GM19397 (cell line): ENCODE data around the gene STAP2.
A peak's percentile ranks its signal among the peaks of the same experiment; 100 is the strongest.
"Not testable (repeated sequence)": the region's sequence is repeated elsewhere in the genome, so short reads cannot be mapped to it uniquely, and the experiment has no call there.

Experiments
- ATAC-seq: cut with Tn5 transposase; IDR thresholded peaks from one replicate; pipeline ENCODE4 v1.9.1; 2021; ENCODE audit warnings: mild to moderate bottlenecking, moderate library complexity; ENCODE audit not compliant: unreplicated experiment

STAP2 gene

DNA sequence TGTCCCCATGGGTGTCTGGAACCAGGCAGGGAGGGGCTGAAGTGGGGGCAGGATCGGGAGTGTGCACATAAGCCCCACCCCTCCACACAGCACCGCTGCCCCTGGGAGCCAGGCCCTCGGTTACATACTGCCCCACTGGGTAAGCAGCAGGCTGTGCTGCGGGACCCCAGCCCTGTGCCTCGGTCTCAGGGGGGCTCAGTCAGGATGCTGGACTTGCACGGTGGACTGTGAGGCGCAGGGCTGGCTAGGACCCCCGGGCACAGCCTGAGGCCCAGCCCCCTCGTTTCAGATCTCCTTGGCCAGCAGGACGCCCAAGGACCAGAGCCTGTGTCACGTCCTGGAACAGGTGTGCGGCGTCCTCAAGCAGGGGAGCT lies 21.0 kb upstream of the STAP2 start:
- no peak for ATAC-seq

DNA sequence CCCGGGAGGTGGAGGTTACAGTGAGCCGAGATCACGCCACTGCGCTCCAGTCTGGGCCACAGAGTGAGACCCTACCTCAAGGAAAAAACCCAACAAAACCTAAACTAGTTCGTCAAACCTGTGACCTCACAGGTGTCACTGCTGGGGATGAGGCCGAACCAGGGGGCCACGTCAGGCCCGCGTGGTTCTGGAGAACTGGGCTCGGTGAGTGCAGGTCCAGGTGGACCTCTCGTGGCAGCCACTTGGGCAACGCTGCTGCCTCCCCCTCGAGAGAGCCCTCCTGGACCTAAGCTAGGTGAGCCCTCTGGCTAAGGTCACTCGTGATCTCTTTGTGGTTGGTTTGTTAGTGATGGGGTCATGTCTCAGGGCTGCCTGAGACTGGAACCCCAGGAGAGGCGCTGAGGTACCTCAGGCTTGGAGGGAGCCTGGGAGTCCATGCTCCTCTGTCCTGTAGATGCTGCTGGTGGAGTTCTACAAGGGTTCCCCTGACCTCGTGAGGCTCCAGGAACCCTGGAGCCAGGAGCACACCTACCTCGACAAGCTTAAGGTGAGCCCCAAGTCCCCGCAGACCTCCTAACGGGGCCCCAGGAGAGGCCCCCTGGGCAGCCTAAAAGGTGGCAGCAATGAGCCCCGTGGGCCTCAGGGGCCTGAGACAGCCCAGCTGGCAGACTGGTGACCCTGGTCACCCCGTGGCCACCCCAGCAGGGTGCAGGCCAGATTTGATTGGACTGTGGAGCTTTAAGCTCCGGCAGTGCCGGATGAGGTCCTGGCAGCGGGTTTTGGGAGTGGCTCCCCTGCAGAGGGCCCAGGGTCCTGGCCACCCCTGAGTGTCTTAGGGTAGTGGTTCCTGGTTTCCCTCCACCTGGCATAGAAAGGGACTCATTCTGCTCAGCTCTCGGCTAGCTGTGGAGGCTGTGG lies 20.3 kb upstream of the STAP2 start:
- no peak for ATAC-seq

DNA sequence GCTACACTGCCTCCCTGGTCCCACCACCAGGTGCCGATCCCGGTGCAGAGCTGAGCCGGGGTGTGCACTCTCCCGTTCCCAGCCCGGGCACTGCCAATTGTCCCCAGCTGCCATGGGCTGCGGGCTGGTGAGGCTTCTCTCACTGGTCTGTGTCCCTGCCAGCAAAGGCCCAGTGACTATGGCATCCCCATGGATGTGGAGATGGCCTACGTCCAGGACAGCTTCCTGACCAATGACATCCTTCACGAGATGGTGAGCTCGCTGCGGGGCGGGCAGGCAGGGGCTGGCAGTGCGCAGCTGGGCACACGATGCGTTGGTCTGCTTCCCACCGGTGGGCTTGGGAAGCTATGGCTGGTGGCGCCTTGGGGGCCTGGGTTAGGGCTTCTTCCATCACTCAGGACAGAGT lies 19.3 kb upstream of the STAP2 start:
- ATAC-seq = no peak

DNA sequence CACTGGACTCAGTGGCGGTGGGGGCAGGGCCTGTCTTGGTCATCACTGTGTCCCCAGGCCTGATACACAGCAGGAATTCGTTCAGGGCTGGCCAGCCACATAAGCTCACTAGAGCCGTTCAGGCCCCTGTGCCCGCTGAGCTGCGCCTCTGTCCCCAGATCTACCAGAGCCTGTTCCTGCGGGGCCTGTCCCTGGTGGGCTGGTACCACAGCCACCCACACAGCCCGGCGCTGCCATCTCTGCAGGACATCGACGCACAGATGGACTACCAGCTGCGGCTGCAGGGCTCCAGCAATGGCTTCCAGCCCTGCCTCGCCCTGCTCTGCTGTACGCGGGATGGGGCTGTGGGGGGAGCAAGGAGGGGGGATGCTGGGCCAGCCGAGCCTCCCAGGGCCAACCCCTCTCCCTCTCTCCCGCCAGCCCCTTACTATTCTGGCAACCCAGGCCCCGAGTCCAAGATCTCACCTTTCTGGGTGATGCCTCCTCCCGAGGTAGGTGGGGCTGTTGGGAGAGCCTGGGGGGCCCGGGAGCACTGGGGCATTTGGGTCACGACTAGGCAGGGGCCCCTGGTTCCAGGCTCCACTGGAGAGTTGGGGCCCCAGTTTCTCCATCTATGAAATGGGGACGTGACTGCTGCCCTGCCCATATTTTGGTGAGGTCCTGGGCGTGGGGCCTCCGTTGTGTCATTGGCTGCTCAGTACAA lies 18.6 kb upstream of the STAP2 start:
- no peak for ATAC-seq

DNA sequence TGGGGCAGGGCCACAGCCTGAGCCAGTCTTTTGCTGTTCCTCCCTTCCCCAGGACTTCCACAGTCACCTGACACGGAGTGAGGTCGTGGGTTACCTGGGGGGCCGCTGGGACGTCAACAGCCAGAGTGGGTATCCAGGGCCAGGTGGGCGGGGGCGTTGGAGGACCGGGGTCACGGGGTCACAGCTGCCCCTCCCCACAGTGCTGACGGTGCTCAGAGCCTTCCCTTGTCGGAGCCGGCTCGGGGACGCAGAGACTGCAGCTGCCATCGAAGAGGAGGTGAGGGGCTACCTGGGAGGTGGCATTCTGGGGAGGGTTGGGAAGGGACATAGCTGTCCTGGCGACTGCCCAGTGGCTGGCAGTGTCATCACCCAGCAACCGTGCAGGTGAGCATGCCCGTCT lies 16.3 kb upstream of the STAP2 start:
- ATAC-seq = no peak

DNA sequence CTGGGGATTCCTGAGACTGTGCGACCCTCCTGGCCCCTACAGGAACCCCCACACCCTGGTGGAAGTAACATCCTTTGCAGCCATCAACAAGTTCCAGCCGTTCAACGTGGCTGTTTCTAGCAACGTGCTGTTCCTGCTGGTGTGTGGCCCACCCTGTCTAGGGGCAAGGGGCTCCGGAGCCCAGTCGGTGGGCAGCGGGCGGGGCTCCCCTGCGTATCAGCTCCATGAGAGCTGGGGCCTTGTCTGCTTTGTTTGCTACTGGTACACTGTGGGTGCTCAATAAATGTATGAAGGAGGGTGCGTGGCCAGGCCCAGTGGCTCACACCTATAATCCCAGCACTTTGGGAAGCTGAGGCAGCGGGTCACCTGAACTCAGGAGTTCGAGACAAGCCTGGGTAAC lies 15.7 kb upstream of the STAP2 start:
- ATAC-seq = no peak

DNA sequence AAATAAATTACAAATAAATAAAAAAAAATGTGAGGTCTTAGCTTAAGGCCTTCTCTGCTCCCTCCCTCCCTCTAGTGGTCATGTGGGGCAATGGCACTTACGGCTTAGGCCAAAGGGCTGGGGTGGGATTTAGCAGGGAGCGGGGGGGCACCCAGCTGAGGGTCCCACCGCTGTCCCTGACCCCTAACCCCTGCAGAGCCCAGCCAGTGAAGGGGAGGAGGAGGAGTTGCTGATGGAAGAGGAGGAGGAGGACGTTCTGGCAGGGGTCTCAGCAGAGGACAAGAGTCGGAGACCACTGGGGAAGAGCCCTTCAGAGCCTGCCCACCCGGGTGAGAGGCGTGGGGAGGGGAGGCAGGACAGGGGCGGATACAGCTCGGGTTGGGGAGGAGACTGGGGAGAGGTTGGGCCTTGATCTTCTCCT lies 14.1 kb upstream of the STAP2 start:
- no peak for ATAC-seq

DNA sequence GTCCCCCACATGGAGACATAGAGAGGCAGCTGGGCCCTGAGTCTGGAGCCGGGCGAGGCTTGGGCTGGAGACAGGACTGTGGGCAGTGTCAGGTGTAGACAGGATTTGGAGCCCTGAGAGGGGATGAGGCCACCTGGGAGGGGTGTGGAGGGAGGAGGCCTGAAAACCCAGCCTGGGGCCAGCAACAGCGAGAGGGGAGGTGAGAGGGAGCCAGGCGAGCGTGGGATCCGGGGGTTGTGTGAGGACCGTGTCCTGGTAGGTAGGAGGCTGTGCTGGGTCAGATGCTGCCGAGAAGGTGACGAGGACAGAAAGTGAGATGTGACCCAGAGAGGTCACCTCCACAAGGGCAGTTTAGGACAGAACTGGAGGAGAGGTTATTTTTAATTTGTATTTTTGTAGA lies 12.1 kb upstream of the STAP2 start:
- ATAC-seq = no peak

DNA sequence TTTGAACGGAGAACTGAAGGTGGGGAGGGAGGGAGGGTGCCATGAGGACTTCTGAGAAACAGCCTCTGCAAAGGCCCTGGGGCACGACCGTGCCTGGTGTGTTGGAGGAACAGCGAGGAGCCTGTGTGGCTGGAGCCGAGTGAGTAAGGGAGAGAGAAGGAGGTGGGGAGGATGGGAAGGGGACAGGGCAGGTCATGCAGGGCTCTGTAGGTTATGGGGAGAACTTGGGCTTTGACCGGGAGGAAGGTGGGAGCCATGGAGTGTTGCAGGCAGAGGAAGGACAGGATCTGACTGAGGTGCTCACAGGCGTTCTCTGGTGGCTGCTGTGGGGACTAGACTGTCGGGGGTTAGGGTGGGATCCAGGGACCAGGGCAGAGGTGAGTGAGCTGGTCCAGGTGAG lies 11.5 kb upstream of the STAP2 start:
- ATAC-seq = no peak

DNA sequence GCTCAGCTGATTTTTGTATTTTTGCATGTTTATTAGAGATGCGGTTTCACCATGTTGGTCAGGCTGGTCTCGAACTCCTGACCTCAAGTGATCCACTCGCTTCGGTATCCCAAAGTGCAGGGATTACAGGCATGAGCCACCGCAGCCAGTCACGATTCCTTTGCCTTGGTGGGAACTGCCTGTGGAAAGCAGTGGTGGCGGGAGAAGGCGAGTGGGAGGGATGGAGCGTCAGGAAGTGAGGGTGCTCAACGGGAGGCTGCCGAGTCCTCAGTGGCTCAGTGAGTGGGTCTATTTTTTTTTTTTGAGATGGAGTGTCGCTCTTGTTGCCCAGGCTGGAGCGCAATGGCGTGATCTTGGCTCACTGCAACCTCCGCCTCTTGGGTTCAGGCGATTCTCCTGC lies 10.6 kb upstream of the STAP2 start:
- ATAC-seq = not testable (repeated sequence)

DNA sequence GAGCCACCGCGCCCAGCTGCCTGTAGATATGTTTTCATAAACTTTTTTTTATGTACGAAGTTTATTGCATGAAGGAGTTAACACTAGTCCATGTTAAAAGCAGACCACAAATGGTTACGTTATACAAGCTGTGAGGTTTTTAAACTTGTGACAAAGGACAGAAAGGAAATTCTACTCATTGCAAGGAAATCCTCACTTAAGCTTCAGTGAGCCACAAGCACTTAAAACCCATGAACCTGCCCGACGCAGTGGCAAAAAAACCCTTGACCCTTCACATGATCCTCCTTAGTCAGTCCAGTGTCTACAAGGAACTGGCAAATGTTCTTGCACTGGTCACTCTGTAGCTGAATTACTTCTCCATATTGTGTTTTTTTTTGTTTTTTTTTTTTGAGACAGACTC lies 8.9 kb upstream of the STAP2 start:
- no peak for ATAC-seq

DNA sequence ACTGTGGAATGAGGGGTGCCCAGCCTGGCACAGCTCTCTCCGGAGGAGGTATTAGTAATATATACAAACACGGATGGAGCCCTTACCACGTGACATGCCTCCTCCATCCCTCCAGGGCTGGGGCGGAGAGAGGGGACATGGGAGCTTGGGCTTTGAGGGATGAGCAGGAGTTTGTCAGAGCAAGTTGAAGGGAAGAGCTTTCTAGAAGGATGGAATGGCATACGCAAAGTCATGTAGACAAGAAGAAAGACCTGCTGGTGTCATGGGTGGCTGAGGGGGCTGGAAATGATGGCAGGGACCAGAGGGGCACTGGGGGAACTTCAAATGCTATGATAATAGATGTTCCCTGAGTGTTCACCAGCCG lies 7.4 kb upstream of the STAP2 start:
- no peak for ATAC-seq

DNA sequence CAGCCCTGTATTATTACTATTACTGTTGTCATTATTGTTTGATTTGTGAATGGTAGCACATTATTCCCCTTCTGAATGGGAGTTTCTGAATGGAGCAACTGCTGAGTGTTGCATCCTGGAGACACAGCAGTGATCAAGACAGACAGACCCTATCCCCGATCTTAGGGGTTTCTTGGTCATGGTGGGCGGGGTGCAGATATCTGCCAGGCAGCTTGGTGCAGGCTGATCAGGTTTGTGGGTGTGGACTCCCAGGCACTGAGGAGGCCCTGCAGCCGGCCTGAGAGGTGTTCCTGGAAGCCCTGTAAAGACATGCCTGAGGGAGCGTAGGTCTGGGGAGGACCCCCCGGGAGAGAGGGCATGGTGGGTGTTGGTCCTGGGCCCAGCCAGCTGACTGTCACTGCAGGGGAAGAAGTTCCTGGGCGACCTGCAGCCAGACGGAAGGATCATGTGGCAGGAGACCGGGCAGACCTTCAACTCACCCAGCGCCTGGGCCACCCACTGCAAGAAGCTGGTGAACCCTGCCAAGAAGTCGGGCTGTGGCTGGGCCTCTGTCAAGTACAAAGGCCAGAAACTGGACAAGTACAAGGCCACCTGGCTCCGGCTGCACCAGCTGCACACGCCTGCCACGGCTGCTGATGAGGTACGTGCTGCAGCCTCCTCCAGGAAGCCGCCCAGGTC lies 6.9 kb upstream of the STAP2 start:
- ATAC-seq = no peak

DNA sequence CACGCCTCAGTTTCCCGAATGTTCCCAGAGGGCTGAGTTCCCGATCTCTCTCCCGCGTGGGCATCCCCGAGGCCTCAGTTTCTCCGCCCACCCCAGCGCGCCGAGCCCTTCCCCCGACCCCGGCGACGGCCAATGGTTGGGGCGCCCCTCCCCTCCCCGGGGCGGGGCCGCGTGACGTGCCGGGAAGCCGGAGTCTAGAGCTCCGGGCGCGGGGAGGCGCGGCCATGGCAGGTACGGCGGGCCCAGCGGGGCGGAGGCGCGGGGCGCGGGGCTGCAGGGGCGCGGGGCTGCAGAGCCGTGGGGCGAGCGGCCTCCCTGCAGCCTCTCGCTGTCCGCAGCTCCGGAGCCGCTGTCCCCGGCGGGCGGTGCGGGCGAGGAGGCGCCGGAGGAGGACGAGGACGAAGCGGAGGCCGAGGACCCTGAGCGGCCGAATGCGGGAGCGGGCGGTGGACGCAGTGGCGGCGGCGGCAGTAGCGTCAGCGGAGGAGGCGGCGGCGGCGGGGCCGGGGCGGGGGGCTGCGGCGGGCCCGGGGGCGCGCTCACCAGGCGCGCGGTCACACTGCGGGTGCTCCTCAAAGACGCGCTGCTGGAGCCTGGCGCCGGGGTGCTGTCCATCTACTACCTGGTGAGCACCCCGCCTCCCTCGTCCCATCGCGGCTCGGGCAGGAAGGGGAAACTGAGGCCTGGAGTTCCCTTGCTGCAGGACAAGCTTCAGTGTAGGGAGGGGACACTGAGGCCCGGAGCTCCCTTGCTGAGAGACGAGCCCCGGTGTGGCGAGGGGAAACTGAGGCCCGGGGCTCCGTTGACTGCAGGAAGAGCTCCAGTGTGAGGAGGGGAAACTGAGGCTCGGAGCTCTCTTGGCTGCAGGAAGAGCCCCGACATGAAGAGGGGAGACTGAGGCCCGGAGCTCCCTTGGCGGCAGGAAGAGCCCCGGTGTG lies 5.0 kb upstream of the STAP2 start, which contains the start of gene MPND:
Gene MPND, plus strand, starts transcription at position 193 of the 938 bp plus-strand sequence. Its CDS starts 32 bp downstream, at position 225.
- ATAC-seq = peak; percentile 59

DNA sequence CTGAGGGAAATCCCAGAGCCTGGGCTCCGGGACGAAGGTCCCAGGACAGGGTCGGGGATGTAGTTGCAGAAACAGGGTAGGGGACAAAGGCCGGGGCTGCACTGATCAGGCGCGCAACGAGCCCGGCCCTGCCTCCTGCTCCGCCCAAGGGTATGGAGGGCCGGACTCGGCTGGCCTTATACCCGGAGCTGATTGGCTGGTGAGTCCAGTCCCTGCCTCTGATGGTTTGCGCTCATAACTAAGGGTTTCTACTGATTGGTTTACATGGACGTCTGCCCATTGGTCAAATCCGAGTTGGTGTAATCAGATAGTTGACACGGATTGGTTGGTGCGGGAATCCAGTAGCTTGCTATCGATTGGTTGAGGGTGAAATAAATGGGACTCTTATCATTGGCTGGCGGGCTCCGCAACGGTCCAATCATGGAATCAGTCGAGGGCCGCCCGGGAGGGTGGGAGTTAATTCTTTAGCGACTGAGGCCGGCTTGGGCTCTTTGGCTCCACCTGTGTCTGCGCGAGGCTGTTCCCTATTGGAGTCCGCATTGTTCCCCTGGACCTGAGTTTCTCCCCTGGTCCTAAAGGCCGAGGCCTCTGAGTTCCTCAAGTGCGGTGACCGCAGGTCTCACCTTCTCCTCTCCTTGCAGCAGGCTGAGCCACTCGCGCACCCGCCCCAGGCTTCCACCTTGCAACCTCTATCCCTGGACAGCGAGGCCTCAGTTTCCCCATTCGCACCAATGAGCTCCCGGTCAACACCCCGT lies 4.2 kb upstream of the STAP2 start:
- peak; percentile 86 for ATAC-seq

DNA sequence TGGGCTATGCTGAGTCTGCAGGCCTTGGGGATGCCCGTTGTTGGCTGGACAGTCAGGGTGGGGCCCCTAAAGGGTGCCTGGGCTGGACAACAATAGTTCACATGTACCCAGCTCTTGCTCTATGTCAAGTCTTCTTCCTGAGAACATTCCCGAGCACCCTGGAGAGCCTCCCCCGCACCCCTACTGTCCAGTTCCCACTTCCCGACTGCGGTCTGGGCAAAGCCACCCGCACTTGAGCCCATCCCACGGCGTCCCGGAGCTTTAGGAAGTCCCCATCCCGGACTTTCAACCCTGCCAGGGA lies 3.6 kb upstream of the STAP2 start:
- ATAC-seq = no peak

DNA sequence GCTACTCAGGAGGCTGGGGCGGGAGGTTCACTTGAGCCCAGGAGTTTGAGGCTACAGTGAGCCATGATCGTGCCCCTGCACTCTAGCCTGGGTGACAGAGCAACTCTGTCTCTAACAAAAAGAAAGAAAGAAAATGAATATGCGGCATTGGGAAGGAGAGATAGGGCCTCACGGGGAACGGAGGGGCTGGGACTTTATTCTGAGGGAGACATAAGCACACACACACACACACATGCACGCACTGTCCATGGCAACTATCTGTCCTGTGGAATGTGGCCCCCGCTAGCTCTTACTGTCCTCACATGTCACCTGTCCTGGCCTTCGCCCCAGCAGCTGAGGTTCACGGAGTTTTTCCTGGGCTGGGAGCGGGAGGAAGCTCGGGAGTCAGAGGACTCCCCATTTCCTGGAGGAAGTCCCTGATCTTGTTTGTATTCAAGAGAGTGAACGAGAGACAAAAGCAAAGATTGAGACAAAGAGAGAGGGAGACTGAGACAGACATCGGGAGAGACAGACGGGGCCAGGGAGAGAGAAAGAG lies 654 bp downstream of the STAP2 start:
- ATAC-seq = no peak

DNA sequence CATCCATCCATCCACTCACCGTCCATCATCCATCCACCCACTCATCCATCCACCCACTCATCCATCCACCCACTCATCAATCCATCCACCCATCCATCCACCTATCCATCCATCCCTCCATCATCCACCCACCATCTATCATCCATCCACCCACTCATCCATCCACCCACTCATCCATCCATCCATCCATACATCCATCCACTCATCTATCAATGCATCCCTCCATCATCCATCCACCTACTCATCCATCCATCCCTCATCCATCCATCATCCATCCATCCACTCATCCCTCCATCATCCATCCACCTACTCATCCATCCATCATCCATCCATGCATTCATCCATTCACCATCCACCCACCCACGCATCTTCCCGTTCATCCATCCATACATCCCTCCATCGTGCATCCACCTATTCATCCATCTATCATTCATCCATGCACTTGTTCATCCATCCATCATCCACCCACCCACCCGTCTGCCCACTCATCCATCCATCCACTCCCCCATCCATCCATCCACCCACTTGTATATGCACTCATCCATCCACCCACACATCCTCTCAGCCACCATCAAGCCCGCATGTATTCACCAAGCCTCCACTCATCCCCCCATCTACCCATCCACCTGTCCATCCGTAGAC lies 3.6 kb downstream of the STAP2 start:
- no peak for ATAC-seq

DNA sequence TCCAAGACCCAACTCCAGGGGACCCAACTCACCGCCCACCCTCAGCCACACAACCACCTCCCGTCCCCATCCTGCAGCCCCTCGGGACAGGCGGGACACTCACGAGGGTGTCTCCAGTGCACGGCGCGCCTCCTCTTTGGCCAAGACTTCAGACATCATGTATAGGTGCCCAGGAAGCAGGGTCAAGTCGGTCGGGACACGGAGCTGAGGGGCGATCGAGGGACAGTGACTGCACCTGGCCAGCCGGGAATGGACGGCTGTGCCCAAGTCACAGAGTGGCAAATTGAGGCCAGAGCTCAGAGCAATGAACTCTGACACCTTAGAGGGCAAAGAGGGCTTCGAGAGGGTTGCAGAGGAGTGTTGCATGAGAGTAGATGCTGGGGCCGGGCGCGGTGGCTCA lies 8.8 kb downstream of the STAP2 start:
- ATAC-seq = no peak
